Stimulated activated CD8-positive, alpha-beta memory T cell treated with anti-CD3 and anti-CD28 coated beads, Interleukin-4, amount 100 ng/mL, for 24 hours (primary cell): ENCODE data around the gene HDAC4.

ENCODE experiments used
- DNase-seq: peaks from one replicate; pipeline ENCODE4 v3.0.0-alpha.2; 2020; ENCODE audit warnings: low read depth

HDAC4 gene

GRCh38 chr2:239349453-239350135 is 51.2 kb downstream of the HDAC4 start:
- no peak for DNase-seq

GRCh38 chr2:239348563-239349452 is 52.0 kb downstream of the HDAC4 start:
- no peak for DNase-seq

GRCh38 chr2:239346676-239347075 is 54.1 kb downstream of the HDAC4 start:
- no peak for DNase-seq

GRCh38 chr2:239345251-239345650 is 55.6 kb downstream of the HDAC4 start:
- no peak for DNase-seq

- DNase-seq, result no peak
Observed at GRCh38 chr2:239344857-239345216, 56.0 kb downstream of the HDAC4 start.

- DNase-seq, result no peak
Observed at GRCh38 chr2:239343946-239344856, 56.6 kb downstream of the HDAC4 start.

- DNase-seq, result no peak
Observed at GRCh38 chr2:239343460-239343859, 57.4 kb downstream of the HDAC4 start.

GRCh38 chr2:239341840-239342239 is 59.0 kb downstream of the HDAC4 start:
- DNase-seq, result no peak

GRCh38 chr2:239341146-239341732 is 59.6 kb downstream of the HDAC4 start:
- no peak for DNase-seq

- DNase-seq, result no peak
Observed at GRCh38 chr2:239339726-239340601, 60.9 kb downstream of the HDAC4 start.

GRCh38 chr2:239339241-239339640 is 61.6 kb downstream of the HDAC4 start:
- no peak for DNase-seq

GRCh38 chr2:239337877-239338484 is 62.8 kb downstream of the HDAC4 start:
- DNase-seq, result no peak

GRCh38 chr2:239337122-239337876 is 63.5 kb downstream of the HDAC4 start:
- DNase-seq, result no peak

- no peak for DNase-seq
Observed at GRCh38 chr2:239331560-239331959, 69.3 kb downstream of the HDAC4 start.

GRCh38 chr2:239330836-239331235 is 70.0 kb downstream of the HDAC4 start:
- DNase-seq, result no peak

- no peak for DNase-seq
Observed at GRCh38 chr2:239329972-239330572, 70.7 kb downstream of the HDAC4 start.

GRCh38 chr2:239329284-239329971 is 71.4 kb downstream of the HDAC4 start:
- no peak for DNase-seq

- DNase-seq, result no peak
Observed at GRCh38 chr2:239328351-239329191, 72.2 kb downstream of the HDAC4 start.
